NCI-H2107 treated with DMSO at 0.1 percent for 48 hours (cell line): ENCODE measurements around the gene EID2.
A peak's percentile ranks its signal among the peaks of the same experiment; 100 is the strongest.

Experiments
- DNase-seq: peaks from one replicate; lab custom pipeline; 2025; ENCODE audit not compliant: unreplicated experiment; lab: John Stamatoyannopoulos, UW

Gene EID2

DNA sequence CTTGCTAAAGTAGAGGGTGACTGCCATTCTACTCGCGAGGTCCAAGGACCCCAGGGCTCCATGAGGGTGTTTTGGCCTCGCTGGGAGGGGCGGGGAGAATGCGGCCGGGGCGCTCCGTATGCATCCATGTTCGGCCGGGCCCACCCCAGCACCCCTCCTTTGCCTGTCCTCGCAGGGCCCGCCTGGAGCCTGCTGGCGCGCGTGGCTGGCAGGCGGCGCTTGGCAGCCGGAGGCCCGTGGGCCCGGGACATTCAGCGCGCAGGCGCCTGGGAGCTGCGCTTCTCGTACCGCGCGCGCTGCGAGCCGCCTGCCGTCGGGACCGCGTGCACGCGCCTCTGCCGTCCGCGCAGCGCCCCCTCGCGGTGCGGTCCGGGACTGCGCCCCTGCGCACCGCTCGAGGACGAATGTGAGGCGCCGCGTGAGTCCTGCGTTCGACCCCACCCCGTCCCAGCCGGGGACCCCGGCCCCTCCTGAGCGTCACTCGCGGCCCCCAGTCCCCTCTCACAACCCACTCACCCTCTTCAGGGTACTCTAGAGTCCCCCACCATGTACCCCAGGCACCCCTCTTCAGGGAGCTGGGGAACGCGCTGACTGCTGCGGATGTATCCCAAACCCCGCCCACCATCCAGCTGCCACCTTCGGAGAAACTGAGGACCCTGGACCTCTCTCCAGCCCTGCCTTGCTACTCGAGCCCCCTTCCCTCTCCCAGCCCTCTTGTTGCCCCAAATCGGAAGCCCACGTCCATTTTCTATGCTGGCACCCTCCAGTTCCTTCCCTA lies 37.1 kb downstream of the EID2 start:
- DNase-seq, result no peak

GRCh38 chr19:39501340-39501739 lies 38.6 kb downstream of the EID2 start:
- no peak for DNase-seq

GRCh38 chr19:39500543-39500942 lies 39.4 kb downstream of the EID2 start:
- DNase-seq, result no peak

DNA sequence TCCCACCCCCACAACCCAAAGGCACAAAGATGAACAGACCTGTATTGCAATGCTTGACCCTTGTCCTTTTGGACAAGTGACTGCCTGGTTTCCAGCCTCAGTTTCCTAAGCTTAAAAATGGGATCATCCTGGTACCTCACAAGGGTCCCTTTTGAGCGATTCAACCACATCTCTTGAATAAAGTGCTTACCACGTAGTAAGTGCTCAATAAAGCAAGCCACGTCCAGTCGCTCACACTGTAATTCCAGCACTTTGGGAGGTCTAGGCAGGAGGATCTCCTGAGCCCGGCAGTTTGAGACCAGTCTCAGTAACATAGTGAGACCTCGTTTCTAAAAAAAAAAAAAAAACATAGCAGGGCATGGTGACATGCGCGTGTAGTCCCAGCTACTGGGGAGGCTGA lies 40.0 kb downstream of the EID2 start:
- DNase-seq, result no peak

GRCh38 chr19:39498798-39499642 lies 40.9 kb downstream of the EID2 start, which contains the start of gene DLL3:
Gene DLL3, plus strand, starts transcription at chr19:39498947. Its CDS starts 28 bp downstream, at chr19:39498975.
- peak; percentile 79 for DNase-seq

DNA sequence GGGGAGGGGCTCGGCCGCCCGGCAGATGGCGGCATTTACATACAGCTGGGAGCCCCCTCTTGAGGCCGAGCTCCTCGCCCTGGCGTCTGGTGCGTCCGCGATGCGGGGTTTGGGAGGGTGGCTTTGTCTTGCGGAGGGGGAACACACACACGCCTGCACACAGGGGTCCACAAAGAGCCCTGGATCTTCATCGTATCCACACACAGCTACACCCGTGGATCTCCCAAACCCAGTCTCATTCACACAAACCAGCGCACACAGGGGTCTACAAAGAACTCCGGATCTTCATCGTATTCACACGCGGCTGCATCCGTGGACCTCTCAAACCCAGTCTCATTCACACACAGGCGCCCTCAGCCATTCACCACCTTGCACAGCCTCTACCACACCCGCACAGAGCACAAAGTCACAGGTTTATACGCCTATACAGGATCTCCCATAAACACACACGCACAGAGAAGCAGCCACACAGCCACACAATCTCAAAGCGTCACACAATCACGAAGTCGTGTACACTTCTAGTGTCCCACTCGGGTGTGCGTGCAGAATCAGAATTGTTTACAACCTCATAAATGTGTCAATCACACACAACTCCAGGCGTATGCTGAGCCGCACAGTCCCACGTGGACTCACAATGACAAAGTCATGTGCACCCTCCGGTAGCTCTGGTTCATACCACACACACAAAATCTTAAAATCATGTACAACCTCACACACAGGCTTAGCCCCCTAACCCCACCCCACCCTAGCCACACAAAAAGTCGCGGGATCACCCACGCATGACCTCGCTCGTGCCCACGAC lies 41.8 kb downstream of the EID2 start:
- peak; percentile 82 for DNase-seq

GRCh38 chr19:39497701-39497995 lies 42.3 kb downstream of the EID2 start:
- DNase-seq, result no peak

- DNase-seq, result no peak
Measured at GRCh38 chr19:39496063-39496462, 43.9 kb downstream of the EID2 start.

DNA sequence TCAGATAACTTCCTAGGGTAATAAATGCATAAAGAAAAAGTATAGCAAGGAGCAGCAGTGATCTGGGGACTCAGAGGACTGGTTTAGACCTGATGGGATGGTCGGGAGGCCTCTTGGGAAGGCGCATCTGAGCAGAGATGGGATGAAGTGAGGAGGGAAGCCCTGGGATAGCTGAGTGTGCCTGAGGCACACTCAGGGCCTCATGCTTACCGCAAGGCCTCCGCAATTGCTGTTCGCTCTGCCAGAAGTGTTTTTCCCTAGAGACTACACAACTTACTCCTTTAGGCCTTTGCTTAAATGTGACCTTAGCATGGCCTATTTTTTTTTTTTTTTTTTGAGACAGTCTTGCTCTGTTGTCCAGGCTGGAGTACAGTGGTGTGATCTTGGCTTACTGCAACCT lies 45.3 kb downstream of the EID2 start:
- DNase-seq, result no peak

- DNase-seq, result no peak
Measured at GRCh38 chr19:39492788-39493187, 47.2 kb downstream of the EID2 start.

DNA sequence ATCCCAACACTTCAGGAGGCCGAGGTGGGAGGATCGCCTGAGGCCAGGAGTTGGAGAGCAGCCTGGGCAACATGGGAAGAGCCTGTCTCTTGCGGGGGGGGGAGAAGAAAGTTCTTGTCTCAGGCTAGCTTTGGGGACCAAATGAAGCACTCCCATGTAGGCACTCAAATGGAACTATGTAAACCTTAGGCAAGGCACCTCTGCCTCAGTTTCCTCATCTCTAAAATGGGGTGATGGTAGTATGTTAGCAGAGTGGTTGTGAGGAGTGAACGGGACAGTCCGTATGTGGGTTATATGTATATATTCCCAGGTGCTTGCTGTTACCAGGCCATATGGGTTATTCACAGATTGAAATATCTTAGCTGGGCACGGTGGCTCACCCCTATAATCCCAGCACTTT lies 47.7 kb downstream of the EID2 start:
- DNase-seq, result no peak

DNA sequence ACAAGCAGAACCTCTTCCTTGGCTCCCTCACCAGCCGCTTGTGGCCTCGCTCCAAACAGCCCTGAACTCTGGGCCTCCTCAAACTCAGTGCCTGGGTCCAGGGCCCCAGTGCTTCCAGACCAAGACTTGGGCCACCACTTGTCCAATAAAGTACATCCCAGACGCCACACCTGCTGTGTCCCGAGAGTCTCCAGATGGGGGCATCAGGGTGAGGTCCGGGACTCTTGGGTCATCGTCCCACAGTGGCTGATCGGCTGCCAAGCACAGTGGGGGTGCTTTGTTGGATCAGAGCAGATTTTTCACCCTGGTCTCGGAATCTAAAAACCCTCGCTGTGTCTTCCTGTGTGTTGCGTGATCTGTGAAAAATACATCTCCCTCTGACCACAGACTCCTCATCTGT lies 50.2 kb downstream of the EID2 start:
- DNase-seq, result no peak
